HG02763 (cell line): ENCODE results near the gene ZNF467.

Experiments used
- ATAC-seq: cut with Tn5 transposase; IDR thresholded peaks from one replicate; pipeline ENCODE4 v1.9.1; 2021; ENCODE audit warnings: mild to moderate bottlenecking, moderate library complexity; ENCODE audit not compliant: unreplicated experiment

The ZNF467 gene

DNA sequence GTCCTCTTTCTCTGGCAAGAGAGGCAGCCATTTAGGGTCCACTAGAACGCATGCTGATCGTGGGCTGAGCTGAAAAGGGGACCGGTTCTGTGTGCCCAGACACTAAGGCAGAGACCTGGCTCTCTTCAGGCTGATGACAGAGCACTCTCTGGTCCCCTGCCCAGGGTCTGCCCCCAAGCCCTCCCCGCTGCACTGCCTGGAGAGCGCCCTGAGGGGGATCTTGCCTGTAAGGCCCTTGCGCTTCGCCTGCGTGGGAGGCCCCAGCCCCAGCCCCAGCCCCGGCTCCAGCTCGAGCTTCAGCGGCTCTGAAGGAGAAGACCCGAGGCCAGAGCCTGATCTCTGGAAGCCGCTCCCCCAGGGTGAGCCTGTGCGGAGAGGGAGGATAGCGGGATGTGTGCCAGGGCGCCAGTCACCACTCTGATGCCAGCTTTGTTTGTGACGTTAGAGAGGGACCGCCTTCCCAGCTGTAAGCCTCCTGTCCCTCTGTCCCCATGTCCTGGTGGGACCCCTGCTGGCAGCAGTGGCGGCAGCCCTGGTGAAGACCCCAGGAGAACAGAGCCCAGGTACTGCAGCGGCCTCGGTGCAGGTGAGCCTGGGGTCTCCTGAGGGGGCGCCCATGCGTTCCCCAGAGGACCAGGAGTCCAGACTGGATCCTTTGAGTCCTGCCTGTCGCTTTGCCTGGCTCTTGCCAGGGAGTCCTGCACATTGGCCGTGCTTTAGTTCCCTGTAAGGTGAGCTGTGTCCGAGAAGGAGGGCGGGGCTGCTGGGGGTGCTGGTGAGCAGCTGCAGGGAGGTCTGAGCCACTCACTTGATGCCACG, 43.2 kb downstream of the ZNF467 start:
- ATAC-seq, result no peak

DNA sequence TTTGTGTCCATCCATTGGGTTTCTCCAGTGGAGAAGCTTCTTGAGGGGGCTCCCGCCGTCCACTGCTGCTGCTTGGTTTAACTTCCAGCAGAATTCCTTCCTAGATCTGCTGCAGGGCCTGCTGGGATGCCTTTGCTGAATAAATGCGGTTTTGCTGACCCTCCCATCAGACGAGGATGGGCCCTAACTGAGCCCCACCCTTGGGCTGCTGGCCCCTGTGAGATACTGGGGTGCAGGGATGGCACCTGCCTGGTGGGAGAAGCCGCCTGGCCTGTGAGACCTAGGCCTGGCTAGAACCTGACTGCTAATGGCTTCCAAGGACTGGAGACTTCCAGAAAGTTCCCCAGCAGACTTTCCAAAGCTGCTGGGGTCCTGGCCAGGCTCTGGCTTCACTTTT, 43.8 kb downstream of the ZNF467 start:
- ATAC-seq, result no peak

DNA sequence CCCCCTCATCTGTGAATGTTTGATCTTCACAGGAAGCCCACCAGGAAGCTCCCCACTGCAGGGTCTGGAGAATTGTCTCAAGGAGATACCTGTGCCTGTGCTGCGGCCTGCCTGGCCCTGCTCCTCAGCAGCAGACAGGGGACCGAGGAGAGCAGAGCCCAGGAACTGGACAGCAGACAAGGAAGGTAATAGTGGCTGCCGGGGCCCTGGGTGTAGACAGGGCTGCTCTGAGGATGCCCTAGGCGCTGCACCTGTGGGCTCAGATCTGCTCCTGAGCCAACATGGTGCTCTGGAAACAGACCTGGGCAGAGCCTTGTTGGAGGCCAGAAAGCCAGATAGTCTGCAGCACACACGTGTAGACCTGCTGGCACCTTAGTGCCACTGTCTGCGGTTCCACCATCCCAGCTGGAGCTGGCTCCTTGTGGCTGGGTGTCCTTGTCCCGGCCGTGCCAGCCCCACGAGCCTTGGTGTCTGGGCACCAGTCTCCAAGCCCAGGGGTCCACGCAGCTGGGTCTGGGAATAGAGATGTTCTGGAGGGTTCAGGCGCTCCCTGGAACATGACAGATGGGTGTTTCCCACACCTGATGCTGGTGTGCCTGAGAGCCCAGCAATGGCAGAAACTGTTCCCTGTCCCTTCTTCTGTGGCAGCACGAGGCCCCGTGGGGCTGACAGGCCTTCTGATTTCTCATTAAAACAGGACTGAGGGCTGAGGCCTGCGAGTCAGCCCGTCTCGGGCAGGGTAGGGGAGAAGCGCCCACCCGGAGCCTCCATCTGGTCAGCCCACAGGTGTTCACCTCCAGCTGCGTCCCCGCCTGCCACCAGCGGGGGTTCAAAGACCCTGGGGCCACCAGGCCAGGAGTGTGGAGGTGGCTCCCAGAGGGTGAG, 44.7 kb downstream of the ZNF467 start:
- no peak for ATAC-seq

DNA sequence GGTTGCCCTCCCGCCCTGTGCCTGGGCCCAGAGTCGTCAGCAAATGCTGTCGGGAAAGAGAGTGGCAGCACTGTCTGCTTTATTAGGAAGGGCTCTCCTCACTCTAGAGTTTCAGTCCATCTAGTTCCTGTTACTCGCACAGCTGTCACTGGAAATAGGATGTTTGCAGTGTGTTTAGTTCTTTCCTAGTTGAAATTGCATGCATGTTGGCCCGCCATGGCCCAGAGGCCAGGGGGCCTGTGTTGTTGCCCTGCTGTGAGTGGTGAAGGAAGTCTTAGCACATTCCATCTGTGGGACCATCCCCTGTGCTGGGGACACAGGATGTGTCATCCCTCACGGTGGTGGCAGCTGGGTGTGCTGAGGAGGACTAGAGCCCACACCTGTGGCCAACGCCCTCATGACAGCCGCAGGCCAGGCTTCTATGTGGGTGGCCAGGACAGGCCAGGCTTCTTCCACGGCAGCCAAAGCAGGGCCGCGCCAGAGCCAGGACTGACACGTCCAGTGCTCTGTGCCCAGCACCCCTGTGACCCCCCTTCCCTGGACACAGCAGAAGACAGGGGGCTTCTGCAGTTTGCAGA, 45.4 kb downstream of the ZNF467 start:
- no peak for ATAC-seq

DNA sequence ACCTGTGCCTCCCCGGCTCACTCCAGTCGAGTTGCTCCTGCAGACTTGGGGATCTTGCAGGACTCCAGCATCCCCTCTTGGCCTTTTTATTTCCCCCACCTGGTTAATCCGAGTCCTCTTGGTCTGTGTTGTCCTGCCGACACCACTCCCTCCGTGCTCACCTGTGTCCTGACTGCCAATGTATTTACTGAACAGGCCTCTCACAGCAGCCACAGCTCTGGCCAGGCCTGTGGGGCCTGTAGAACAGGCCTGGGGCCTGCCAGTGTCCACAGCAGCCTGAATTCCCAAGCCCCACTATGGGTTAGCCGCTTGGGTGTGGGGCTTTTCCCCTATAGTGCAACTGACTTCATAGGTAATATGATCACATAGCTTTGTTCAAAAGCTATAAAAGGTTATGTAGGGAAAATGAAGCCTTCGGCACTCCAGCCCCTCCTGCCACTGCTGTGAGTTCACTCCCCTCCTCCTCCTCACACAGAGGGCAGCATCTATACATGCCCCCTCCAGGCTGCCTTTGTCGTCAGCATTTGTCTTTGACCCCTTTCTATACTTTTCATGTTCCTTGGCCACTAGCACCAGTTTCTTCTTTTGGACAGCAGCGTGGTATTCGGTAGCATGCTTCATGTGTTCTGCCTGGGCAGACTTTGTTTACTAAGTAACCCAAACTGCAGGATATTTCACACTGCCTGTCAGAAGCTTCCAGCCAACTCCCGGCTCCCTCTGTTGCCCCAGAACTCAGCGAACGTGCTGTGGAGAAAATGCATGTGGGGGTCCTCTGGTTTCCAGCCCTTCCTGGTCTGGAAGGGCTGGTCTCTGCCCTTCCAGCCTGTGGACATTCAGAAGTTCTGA, 46.1 kb downstream of the ZNF467 start:
- no peak for ATAC-seq

DNA sequence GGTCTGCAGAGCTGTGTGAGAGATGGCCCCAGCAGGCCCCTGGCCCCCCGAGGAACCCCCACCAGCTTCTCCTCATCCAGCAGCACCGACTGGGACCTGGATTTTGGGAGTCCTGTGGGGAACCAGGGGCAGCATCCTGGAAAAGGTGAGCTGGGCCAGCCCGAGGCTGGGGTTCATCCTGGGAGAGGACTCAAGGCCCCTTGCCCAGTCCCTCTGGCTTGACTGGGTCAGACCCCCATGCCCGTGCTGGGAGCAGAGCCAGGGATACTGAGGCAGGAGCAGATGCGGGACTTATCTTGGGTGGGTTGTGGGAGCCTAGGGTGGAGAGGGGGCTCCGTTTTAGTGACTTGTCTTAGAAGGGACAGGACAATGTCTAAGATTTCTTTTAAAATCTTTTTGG, 47.5 kb downstream of the ZNF467 start:
- ATAC-seq, result no peak

DNA sequence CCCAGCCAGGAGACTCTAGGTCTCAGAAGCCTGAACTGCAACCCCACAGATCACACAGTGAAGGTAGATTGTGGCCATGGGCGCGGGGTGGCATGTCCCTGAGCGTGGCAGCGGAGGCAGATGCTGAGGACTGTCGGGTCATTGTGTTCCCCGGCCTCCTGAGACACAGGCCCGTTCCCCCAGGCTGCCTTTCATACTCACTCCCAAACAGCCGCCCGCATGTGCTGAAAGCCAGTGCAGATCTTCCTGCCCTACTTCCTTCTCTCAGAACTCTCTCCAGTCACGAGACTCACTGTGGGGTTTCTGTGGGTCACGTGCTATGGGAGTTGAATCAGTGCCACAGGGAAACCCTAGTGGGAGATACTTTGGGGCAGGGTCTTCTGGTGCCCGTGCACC, 48.0 kb downstream of the ZNF467 start:
- no peak for ATAC-seq

DNA sequence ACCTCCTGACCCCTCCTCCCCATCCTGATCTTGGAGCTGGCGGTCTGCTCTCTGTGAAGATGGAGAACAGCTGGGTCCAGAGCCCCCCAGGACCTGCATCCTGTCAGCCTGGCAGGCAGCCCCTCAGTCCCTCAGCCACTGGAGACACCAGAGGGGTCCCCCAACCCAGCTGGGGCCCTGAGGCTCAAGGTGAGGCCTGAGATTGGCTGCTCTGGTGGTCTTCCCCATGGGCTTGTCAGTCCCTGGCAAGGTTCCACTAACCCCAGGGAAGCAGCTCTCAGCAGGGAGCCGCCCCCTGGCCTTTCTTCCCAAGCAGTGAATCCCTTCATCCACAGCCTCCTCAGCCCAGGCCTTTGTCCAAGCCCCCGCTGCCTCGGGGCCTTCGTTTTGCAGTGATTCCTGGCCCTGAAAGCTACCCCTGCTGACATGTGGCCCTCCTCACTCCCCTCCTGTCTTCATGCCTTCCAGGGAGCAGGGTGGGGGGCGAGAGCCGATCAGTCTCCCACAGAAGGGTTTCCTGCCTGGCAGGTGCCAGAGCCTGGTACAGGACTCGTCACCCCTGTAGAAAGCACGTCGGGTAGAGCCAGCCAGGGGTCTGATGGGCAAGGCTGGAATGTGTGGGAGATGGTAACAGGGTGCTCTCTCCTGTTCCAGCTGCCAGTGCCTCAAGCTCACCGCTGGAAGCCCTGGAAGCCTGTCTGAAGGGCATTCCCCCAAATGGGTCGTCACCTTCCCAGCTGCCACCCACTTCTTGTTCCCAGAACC, 48.5 kb downstream of the ZNF467 start:
- no peak for ATAC-seq

DNA sequence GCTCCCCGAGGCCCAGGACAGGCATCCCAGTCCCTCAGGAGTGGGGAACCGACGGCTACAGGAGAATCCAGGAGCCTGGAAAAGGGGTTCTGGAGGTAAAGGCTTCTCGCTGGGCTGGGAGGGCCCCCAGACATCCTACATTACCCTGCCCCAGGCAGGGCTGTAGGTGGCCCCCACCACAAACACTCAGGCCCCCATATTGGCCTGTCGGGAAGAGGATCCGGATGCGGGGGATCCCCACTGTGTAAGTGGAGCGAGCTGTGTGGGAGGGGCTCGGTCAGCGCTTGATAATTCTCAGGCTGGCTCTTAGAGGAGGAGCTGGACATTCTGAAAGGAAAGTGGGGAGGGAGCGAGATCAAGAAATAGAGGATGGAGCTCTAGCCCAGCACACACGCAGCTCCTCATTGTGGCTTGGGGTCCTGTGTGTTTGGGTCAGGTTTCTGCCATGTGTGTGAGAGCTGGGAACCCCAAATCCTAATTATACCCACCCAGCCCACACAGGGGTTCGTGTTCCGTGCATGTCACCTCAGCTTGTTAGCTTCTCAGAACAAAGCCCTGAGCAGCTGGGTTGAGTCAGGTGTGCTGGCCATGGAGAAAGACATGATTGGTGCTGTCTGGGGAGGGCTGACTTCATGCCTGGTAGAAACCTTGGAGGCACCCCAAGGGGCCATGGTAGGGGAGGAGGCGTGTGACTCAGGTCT, 49.4 kb downstream of the ZNF467 start:
- ATAC-seq, result no peak

DNA sequence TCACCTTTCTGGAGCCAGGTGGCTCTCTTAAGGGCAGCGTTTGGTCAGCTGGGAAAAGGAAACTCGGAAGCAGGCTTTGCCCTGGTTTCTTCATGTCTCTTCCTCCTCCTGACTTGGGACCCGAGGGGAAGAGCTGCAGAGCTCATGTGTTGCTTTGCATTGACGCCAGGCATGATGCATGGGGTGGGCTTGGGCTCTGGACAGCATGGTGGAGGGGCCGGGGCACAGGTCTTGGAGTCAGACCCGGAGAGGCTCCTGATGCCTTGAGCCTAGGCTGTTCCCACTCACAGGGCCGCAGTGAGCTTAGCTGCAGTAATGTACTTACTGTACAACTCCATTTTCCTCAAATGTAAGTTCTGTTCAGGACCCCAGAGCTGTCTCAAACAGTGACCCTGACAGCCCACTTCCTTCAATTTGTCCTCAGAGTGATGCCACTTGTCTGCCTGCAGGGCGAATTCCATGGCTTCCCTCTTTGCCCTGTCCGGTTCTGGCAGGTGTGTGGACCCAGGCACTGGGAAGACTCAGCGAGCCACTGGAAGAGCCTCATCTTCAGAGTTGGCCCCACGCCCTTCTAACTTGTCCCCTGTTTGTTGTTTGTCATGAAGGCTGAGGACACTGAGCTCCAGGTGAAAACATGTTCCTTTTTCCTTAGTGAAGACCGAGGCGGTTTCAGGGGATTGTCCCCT, 50.2 kb downstream of the ZNF467 start:
- ATAC-seq, result no peak

DNA sequence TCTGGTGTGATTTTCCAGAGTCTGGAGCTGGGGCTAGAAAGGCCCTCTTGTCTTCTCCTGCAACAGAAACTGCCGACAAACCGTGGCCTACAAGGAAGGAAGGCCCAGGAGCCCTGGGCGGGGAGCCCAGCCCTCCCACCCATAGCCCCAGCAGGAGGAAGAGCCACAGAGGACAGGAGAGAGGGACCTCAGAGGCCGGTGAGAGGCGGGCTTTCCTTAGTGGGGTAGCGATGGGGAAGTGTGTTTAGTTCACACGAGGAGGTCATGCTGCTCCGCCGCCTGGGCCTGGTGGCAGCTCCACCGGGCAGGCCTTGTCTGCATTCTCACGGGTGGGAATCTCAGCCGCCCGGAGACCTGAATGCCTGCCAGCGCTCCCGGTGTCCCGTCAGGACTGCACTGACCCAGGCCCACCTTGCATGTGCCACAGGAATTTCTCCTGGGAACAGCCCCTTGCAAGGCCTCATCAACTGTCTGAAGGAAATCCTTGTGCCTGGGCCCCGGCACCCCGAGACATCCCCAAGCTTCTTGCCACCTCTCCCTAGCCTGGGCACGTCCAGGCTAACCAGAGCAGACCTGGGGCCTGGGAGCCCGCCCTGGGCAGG, 50.9 kb downstream of the ZNF467 start:
- no peak for ATAC-seq

DNA sequence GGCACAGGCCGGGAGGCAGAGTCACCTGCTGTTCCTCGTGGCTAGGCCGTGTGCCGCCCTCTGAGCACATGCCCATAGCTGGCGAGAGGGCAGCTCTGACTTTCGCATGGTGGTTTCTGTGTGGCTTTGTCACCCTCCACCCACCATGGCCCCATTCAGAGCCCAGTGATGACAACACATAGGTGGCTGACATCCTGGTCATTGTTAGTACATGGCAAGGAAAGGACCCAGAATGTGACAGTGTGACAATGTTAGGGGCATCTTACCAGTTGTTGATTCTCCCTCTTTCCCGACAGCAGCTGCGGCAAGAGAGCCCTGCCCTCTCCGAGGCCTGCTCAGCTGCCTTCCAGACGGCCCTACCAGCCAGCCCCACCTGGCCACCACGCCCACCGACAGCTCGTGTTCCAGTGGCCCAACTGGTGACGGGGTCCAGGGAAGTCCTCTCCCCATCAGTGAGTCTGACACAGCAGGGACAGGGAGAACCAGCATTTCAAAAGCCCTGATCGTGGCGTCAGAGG, 52.2 kb downstream of the ZNF467 start:
- ATAC-seq, result no peak

DNA sequence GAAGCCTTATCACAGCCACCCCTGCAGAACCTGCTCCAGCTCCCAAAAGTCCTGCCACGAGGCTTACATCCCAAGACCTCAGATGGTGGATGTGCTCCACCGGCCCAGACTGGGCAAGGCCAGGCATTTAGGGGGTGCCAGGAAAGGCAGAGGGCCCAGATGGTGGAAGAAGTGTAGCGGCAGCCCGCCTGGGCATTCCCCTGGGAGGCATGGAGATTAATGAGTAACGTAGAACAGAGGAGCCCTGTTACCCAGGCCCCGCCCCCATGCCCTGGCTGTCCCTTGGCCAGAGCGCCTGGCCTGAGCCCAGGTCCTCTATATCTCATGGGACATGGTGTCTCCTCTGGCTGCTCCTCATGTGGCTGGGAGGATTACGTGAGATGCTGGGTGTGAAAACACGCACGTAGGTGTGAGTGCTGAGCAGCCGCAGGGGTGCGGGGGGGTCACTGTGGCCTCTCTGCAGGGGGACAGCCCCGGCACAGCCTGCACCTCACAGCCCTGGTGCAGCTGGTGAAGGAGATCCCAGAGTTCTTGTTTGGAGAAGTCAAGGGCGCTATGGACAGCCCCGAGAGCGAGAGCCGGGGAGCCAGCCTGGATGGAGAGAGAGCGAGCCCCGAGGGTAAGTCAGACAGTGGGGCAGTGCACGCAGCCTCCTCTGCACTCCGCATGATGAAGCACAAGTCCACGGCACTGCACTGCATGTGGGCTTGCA, 52.9 kb downstream of the ZNF467 start:
- ATAC-seq, result peak; percentile 63

DNA sequence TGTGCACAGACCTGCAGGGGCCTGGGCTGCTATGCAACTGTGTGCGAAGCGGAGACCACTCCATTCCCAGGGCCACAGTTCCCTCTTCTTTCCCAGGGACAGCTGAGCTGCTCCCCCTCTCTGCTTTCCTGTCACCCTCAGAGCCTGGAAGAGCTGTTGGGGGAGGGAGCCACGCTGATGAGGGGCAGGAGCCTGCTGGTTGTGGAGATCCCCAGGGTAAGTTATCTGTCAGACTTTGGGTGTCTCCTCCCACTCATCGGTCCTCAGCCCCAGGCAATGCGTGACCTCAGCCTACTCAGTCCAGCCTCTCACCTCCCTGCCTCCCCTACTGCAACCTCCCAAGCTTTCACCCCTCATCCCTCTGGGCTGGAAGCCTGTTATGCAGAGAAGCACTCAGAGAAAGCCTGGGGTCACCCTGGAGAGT, 53.5 kb downstream of the ZNF467 start:
- peak; percentile 39 for ATAC-seq

DNA sequence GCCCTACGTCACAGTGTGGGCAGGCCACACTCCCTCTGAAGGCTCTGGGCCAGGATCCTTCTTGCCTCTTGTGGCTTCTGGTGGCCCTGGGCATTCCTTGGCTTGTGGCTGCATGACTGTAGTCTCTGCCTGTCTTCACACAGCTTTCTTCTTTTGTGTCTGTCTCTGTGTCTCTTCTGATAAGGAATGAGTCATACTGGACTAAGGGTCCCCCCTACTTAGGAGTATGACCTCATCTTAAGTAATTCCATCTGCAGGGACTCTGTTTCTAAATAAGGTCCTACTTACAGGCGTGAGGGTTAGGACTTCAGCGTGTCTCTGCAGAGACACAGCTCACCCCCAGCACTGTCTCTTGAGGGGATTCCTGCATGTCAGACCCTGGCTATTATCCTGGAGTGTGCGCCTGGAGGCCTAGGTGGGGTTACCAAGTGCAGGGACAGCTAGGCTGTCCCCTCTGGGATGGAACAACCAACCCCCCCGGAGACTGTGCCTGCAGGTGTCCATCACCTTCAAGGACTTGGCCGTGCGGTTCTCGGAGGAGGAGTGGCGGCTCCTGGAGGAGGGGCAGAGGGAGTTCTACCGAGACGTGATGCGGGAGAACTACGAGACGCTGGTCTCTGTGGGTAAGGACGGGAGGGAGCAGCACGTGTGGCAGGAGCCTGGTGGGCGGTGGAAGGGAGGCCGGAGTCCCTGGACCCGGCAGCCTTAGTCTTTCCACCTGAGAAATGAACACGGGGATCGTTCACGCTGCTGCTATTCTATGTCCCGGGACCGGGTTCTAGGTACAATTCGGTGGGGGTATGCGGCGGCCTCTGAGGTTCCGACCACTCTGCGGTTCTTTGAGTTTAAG, 54.1 kb downstream of the ZNF467 start:
- no peak for ATAC-seq

DNA sequence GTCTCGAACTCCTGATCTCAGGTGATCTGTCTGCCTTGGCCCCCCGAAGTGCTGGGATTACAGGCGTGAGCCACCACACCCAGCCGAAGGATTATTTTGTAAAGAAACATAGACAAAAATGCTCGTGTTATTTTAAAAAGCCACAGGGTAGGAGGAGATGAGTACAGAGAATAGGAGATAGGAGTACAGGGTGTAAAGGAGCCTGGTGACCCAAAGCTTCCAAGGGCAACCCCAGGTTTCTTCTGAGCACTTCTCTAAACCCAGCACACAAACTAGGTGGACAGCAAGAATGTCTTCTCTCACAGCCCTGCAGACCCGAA, 54.7 kb downstream of the ZNF467 start:
- ATAC-seq, result no peak

DNA sequence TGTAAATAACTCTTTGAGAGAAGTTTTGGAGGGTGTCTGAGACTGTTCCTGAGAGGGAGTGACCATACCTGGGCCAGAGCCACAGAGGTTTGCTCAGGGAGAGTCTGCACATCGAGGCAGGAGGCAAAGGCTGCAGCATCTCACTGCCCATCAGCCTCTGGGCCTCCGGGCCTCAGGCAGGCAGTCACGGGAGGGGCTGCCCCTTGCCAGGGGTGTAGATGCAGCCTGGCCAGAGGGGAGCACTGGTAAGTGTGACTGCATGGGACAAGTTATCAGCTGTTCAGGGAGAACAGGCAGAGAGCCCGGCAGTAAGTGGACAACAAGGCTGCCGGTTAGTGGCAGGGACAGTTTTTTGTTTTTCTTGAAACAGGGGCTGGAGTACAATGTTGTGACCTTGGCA, 55.9 kb downstream of the ZNF467 start:
- no peak for ATAC-seq
